A549 (cell line): Measurements from ENCODE around the gene RFC4.

ENCODE experiments used
- CBX8 ChIP-seq: fragments of 200-600 bp; sonication (generic); IDR thresholded peaks from 2 replicates; pipeline ENCODE4 v1.6.1; 2016
- CEBPB ChIP-seq, 2 experiments: fragments of >200 bp in 1 of 2; sonication (Bioruptor Twin) in 1 of 2; formaldehyde crosslinking in 1 of 2; IDR thresholded peaks; 2 replicates each; pipeline ENCODE4 v1.6.1; 2012 to 2016
- CTCF ChIP-seq: fragments of >200 bp; sonication (Bioruptor Twin); formaldehyde crosslinking; IDR thresholded peaks from 3 replicates; pipeline ENCODE4 v1.5.1; 2016
- MAFK ChIP-seq: fragments of 450-650 bp; IDR thresholded peaks from 2 replicates; pipeline ENCODE4 v1.6.1; 2014; ENCODE audit not compliant: partially characterized antibody
- MAX ChIP-seq: IDR thresholded peaks from 2 replicates; pipeline ENCODE4 v1.6.1; 2012
- PBX3 ChIP-seq: IDR thresholded peaks from 2 replicates; pipeline ENCODE4 v1.6.1; 2012
- POLR2A ChIP-seq: IDR thresholded peaks from 2 replicates; pipeline ENCODE4 v1.6.1; 2012; ENCODE audit warnings: mild to moderate bottlenecking, low read length
- RAD21 ChIP-seq, 2 experiments: fragments of >200 bp in 1 of 2; sonication (Bioruptor Twin) in 1 of 2; formaldehyde crosslinking in 1 of 2; IDR thresholded peaks in 1 of 2; conservative IDR thresholded peaks in 1 of 2; 2 replicates in 1 of 2; 3 replicates in 1 of 2; pipeline ENCODE4 v1.6.1; 2012 to 2018; ENCODE audit warnings: inconsistent platforms in 1 of 2
- RFX5 ChIP-seq: fragments of 450-650 bp; IDR thresholded peaks from 2 replicates; pipeline ENCODE4 v1.7.1; 2014; ENCODE audit warnings: antibody characterized with exemption, mild to moderate bottlenecking, moderate library complexity
- RNF2 ChIP-seq: fragments of 200-600 bp; sonication (generic); IDR thresholded peaks from 2 replicates; pipeline ENCODE4 v1.6.1; 2016; ENCODE audit warnings: low read depth, mild to moderate bottlenecking, antibody characterized with exemption, moderate library complexity, borderline replicate concordance
- SREBF2 ChIP-seq: fragments of 450-650 bp; IDR thresholded peaks from 2 replicates; pipeline ENCODE4 v1.6.1; 2014; ENCODE audit warnings: mild to moderate bottlenecking, moderate library complexity
- TFCP2L1 ChIP-seq: fragments of 250-450 bp; sonication (Bioruptor Pico); IDR thresholded peaks from 2 replicates; pipeline ENCODE4 v1.5.0; 2021; ENCODE audit warnings: mild to moderate bottlenecking
- USF2 ChIP-seq: fragments of 450-650 bp; IDR thresholded peaks from 2 replicates; pipeline ENCODE4 v1.6.1; 2014; ENCODE audit warnings: antibody characterized with exemption

- no peak for TF ChIP-seq POLR2A
- no peak for TF ChIP-seq CTCF
- TF ChIP-seq MAFK = no peak
- no peak for TF ChIP-seq RNF2
- TF ChIP-seq SREBF2 = no peak
- TF ChIP-seq RAD21 (conservative IDR thresholded peaks at IDR 0.05 in 1 of 2, IDR thresholded peaks at IDR 0.05 in 1 of 2) = no peak
- TF ChIP-seq TFCP2L1 = 0 out of 2 replicates have a peak, but pooled peaks have one; percentile 65
- TF ChIP-seq RFX5 = no peak
- no peak for TF ChIP-seq PBX3
- TF ChIP-seq MAX = no peak
- TF ChIP-seq CEBPB (IDR thresholded peaks at IDR 0.05) = no peak
- TF ChIP-seq USF2 = no peak
- no peak for TF ChIP-seq CBX8
Measured at GRCh38 chr3:186785495-186786018, 20.7 kb downstream of the RFC4 start.
